ENCODE measurements around the gene PEX14.
A peak's percentile ranks its signal among the peaks of the same experiment; 100 is the strongest.
"Not testable (repeated sequence)": the region's sequence is repeated elsewhere in the genome, so short reads cannot be mapped to it uniquely, and the experiment has no call there.

PEX14 gene

GRCh38 chr1:10495475-10495817 lies 20.7 kb downstream of the PEX14 start:
- DNase-seq (ENCODE audit: low read depth): no peak

GRCh38 chr1:10495952-10496351 lies 21.2 kb downstream of the PEX14 start:
- DNase-seq (ENCODE audit: low read depth): no peak

- no peak for DNase-seq (ENCODE audit: low read depth)
Measured at GRCh38 chr1:10497109-10497508, 22.4 kb downstream of the PEX14 start.

DNA sequence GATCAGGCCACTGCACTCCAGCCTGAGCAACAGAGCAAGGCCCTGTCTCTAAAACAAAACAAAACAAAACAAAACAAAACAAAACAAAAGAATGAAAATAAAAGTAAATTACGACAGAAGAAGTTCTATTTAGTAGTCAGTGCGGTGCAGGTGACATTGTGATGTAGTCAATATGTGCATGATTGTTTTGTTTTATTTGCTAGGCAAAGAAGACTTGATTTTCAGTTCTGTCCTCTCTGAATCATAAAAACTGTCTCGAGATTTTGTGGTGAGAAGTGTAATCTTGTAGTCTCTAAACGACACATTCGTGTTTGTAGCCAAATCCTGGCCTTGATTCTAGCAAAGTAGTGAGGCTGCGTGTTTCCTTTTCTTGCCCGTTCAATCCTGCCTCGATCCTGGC lies 23.5 kb downstream of the PEX14 start:
- no peak for DNase-seq (ENCODE audit: low read depth)

- no peak for DNase-seq (ENCODE audit: low read depth)
Measured at GRCh38 chr1:10502206-10502605, 27.5 kb downstream of the PEX14 start.

DNA sequence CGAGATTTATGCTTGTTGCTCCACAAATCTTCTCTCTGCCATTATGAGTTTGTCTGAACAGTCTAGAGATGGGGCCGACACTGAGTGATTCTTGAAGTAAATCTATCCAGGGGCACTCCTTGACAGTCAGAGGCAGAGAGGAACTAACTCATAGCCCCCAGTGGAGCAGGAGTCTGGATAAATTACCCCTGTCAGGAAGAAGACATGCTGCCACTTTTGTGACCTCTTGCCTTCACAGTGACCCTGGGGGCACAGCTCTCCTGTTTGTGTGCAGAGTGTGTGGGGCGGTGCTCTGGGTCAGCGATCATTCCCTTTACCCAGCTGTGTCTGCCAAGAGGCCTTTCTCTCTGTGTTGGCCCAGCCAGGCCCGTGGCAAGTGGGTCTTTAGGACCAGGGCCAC lies 29.5 kb downstream of the PEX14 start:
- DNase-seq (ENCODE audit: low read depth): no peak

- not testable (repeated sequence) for DNase-seq (ENCODE audit: low read depth)
Measured at GRCh38 chr1:10506046-10506676, 31.4 kb downstream of the PEX14 start.

GRCh38 chr1:10506677-10507047 lies 31.9 kb downstream of the PEX14 start:
- DNase-seq (ENCODE audit: low read depth): no peak

DNA sequence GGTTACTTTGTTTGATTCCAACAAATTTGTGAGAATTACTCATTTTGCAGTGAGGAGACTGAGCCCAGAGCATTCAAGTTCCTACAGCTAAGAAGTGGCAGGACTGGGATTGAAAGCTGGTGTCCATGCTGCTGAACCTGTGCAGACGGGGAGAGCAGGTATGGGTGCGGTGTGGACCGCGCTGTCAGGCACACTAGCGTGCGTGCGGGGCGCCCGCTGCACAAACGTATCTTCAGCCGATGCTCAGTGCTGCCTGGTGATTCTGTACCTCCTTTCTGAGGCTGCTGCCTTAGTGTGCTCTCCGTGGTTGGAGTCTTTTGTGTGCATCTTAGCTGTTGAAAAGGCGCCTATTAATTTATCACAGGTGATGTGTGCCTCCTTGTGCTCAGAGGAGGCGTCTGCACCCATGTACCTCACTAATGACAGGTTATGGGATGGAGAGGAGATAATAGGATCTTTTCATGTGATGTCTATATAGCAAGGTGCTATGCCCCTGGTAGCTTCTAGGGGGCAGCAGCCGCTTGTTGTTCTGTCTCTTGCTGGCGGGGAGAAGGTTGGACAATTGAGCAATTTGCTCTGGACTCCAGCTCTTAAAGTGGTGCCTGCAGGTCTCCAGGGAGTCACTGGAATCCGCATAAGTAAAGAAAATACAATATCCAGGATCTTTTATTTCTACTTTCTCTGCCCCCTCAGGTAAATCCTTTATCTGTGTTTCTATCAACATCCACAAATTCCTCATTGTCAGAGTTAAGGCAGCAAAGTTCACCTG lies 32.5 kb downstream of the PEX14 start:
- no peak for DNase-seq (ENCODE audit: low read depth)

GRCh38 chr1:10508511-10508951 lies 33.8 kb downstream of the PEX14 start:
- DNase-seq (ENCODE audit: low read depth): no peak

- DNase-seq (ENCODE audit: low read depth): no peak
Measured at GRCh38 chr1:10509809-10510509, 35.2 kb downstream of the PEX14 start.

DNA sequence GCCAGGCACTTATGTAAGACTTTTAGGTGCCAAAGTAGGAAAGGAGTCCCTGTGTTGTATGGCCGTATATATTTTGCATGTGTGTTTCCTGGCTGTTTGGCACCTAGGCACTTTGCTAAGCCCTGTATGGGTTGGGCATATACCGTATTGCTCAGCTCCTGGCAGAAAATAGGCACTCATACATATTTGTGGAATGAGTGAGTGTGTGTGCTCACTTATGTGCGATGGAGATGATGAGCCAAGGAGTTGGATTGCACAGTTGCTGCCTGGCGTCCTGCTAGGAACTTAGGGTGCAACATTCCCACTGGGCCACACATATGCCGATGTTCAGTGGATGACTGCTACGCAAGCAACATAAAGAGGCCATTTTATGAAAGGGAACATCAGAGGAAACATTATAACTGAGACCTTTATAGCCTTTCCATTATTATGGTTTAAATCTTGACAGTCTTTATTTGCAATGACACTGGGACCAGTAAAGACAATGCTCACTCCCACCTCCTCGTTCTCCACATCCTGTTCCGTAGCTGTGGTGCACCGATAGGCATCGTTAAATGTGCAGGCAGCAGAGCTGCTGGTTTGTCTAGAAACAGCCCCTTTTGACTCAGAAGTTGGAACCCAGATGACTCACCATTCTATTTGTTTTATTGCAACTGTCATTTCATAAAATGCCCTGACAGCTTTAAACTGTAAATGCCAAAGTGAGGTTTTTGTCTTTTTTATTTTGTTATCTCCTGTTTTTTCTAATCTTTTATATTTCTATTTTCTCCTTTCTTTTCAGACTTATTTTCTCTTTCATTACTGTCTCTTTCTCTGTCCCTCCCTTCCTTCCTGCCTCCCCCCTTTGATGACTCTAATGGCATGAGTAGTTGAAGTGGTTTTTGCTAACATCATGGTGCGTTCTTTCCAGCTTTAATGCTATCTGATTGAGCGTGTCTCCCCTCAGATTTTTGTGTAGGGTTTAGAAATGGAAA lies 36.1 kb downstream of the PEX14 start:
- DNase-seq (ENCODE audit: low read depth): peak; percentile 78

- no peak for DNase-seq (ENCODE audit: low read depth)
Measured at GRCh38 chr1:10511494-10511885, 36.7 kb downstream of the PEX14 start.

GRCh38 chr1:10513199-10513598 lies 38.4 kb downstream of the PEX14 start:
- no peak for DNase-seq (ENCODE audit: low read depth)

- no peak for DNase-seq (ENCODE audit: low read depth)
Measured at GRCh38 chr1:10514490-10515235, 39.9 kb downstream of the PEX14 start.

DNA sequence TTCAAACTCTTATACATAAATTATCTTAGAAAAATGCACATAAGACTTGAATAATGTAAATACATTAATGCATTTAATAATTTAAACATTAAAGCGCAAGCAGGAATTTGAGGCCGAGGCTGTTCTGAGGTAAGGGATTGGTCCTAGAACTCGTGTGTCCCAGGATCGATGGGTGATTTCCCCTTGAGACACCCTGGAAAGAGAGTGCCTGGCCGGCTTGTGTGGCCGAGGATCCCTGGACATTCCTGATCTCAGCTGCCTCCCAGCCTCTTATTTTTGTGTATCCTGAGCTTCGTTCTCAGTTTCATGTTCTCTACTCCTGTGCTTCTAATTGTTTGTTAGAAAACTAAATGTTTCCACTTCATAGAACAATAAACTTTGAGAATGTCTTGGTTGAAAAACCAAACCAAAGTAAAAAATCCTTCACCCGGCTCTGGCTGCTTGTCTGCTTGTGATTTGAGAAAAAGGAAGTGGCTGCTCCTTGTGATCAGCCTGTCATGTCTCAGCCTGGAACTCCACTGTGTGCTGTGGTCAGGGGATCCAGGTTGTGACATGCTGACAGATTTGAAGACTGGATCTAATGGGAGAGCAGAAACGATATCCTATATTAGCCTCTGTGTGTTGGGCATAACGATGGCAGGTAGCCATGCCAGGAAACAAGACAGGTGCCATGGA lies 40.7 kb downstream of the PEX14 start:
- DNase-seq (ENCODE audit: low read depth): no peak

GRCh38 chr1:10515976-10516750 lies 41.4 kb downstream of the PEX14 start:
- no peak for DNase-seq (ENCODE audit: low read depth)

DNA sequence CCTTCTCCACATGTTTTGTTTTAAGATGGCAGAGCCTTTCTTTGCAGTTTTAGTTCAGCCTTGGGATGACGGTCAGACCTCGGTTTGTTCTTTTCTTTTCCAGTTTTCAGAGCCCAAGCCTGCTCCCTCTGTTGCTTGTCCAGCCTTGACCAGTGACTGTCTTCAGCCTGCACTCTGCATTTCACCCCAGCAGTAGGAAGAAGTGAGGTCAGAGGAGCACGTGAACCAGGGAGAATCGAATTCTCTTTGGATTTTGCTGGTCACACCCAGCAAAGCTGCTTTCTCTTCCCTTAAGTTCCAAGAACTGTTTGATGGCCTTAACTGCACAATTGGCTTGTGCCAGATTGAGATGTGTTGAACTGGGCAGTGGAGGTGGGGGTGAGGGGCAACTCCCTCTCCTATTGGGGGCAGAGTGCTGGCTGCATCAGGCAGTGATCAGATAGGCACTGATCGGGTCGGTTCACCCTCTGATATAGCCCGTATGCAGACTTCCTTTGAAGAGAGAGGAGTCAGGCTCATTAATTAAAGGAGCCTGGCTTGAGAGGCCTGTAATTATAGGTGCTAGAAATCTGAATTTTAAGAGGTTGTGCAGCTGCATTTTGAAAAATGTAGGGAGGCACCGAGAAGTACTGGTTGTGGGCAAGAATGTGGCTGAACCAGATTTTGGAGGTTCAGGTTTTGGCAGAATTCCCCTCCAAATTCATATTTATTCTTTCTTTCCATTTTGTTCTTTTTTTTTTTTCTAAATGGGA lies 42.4 kb downstream of the PEX14 start:
- no peak for DNase-seq (ENCODE audit: low read depth)

- DNase-seq (ENCODE audit: low read depth): no peak
Measured at GRCh38 chr1:10517677-10517982, 42.9 kb downstream of the PEX14 start.
